GM19438 (cell line): Measurements from ENCODE around the gene TOB1.
A peak's percentile ranks its signal among the peaks of the same experiment; 100 is the strongest.

Experiments used
- ATAC-seq: cut with Tn5 transposase; IDR thresholded peaks from one replicate; pipeline ENCODE4 v1.9.1; 2021; ENCODE audit warnings: low read depth; ENCODE audit not compliant: unreplicated experiment

TOB1 gene

GRCh38 chr17:50833510-50834428 is 32.4 kb downstream of the TOB1 start:
- no peak for ATAC-seq

- ATAC-seq: no peak
Observed at GRCh38 chr17:50832864-50833381, 33.2 kb downstream of the TOB1 start.

GRCh38 chr17:50832267-50832863 is 33.8 kb downstream of the TOB1 start:
- ATAC-seq: no peak

- no peak for ATAC-seq
Observed at GRCh38 chr17:50831471-50831928, 34.7 kb downstream of the TOB1 start.

GRCh38 chr17:50830994-50831393 is 35.2 kb downstream of the TOB1 start:
- ATAC-seq: no peak

GRCh38 chr17:50830352-50830751 is 35.8 kb downstream of the TOB1 start:
- no peak for ATAC-seq

- no peak for ATAC-seq
Observed at GRCh38 chr17:50829332-50829731, 36.8 kb downstream of the TOB1 start.

- peak; percentile 57 for ATAC-seq
Observed at GRCh38 chr17:50828508-50829170, 37.5 kb downstream of the TOB1 start.

GRCh38 chr17:50825188-50825587 is 41.0 kb downstream of the TOB1 start:
- no peak for ATAC-seq

GRCh38 chr17:50824429-50824828 is 41.7 kb downstream of the TOB1 start:
- no peak for ATAC-seq

GRCh38 chr17:50822550-50822949 is 43.6 kb downstream of the TOB1 start:
- no peak for ATAC-seq

GRCh38 chr17:50820651-50821050 is 45.5 kb downstream of the TOB1 start:
- ATAC-seq: no peak

- no peak for ATAC-seq
Observed at GRCh38 chr17:50818921-50819657, 47.1 kb downstream of the TOB1 start.

GRCh38 chr17:50818261-50818660 is 47.9 kb downstream of the TOB1 start:
- ATAC-seq: no peak

- ATAC-seq: no peak
Observed at GRCh38 chr17:50817838-50818237, 48.3 kb downstream of the TOB1 start.

- ATAC-seq: no peak
Observed at GRCh38 chr17:50816771-50817751, 49.1 kb downstream of the TOB1 start.

- no peak for ATAC-seq
Observed at GRCh38 chr17:50816271-50816670, 49.9 kb downstream of the TOB1 start.

- no peak for ATAC-seq
Observed at GRCh38 chr17:50815400-50815799, 50.8 kb downstream of the TOB1 start.

GRCh38 chr17:50813583-50813982 is 52.6 kb downstream of the TOB1 start:
- no peak for ATAC-seq
